DND-41 (cell line): ENCODE measurements around the gene VWF.

Experiments used
- ATAC-seq: fragments of 200-7000 bp; cut with Tn5 transposase; 3 replicates; pipeline ENCODE4 v1.9.1; 2021; ENCODE audit warnings: low read depth; ENCODE audit not compliant: insufficient read depth
- DNase-seq: peaks from one replicate; pipeline ENCODE4 v3.0.0-alpha.2; 2020
- H2AFZ ChIP-seq: 2 replicates; pipeline ENCODE4 v1.6.0; 2012; ENCODE audit warnings: low read depth, low read length
- H3K27ac ChIP-seq: 2 replicates; pipeline ENCODE4 v1.5.1; 2012; ENCODE audit warnings: low read length, inconsistent platforms
- H3K27me3 ChIP-seq: fragments of 200-600 bp; sonication (generic); 2 replicates; pipeline ENCODE4 v1.6.0; 2012; ENCODE audit warnings: low read length, mild to moderate bottlenecking, inconsistent platforms; ENCODE audit not compliant: insufficient read depth, poor library complexity
- H3K36me3 ChIP-seq: 2 replicates; pipeline ENCODE4 v1.5.1; 2012; ENCODE audit warnings: low read length, inconsistent platforms; ENCODE audit not compliant: insufficient read depth
- H3K4me1 ChIP-seq: 2 replicates; pipeline ENCODE4 v1.5.1; 2012; ENCODE audit warnings: mild to moderate bottlenecking, low read length; ENCODE audit not compliant: insufficient read depth
- H3K4me2 ChIP-seq: 2 replicates; pipeline ENCODE4 v1.6.0; 2012; ENCODE audit warnings: mild to moderate bottlenecking, moderate library complexity, low read length, inconsistent platforms; ENCODE audit not compliant: insufficient read depth
- H3K4me3 ChIP-seq, 2 experiments: fragments of 200-600 bp in 1 of 2; shearing (Covaris generic) in 1 of 2; 2 replicates each; pipeline ENCODE4 v1.5.1; 2012 to 2016; ENCODE audit warnings: inconsistent platforms in 2 of 2, low read length in 2 of 2, mild to moderate bottlenecking in 2 of 2, low read depth in 1 of 2, moderate library complexity in 1 of 2
- H3K79me2 ChIP-seq: 2 replicates; pipeline ENCODE4 v1.6.0; 2012; ENCODE audit warnings: low read length, inconsistent platforms; ENCODE audit not compliant: insufficient read depth
- H3K9ac ChIP-seq: 2 replicates; pipeline ENCODE4 v1.6.0; 2012; ENCODE audit warnings: low read depth, mild to moderate bottlenecking, inconsistent platforms, low read length, moderate library complexity
- H3K9me3 ChIP-seq: 2 replicates; pipeline ENCODE4 v1.5.1; 2012; ENCODE audit warnings: low read length, moderate library complexity, mild to moderate bottlenecking, inconsistent platforms; ENCODE audit not compliant: insufficient read depth, severe bottlenecking
- H4K20me1 ChIP-seq: 2 replicates; pipeline ENCODE4 v1.6.0; 2012; ENCODE audit warnings: low read length; ENCODE audit not compliant: insufficient read depth
- CTCF ChIP-seq: IDR thresholded peaks from 2 replicates; pipeline ENCODE4 v1.5.1; 2012; ENCODE audit warnings: borderline replicate concordance, low read length, moderate library complexity, mild to moderate bottlenecking; ENCODE audit not compliant: poor library complexity, severe bottlenecking; ENCODE audit errors: extremely low read depth
- EZH2 ChIP-seq: IDR thresholded peaks from 3 replicates; pipeline ENCODE4 v1.6.1; 2012; ENCODE audit warnings: borderline replicate concordance, low read depth, mild to moderate bottlenecking, moderate library complexity, low read length, inconsistent platforms; ENCODE audit not compliant: severe bottlenecking

The VWF gene

GRCh38 chr12:6074427-6074826 is 50.0 kb downstream of the VWF start:
- Histone ChIP-seq H3K9ac (no peak overlapping the region), H3K4me3 (no peak overlapping the region), H3K9me3 (no peaks in the 10 kb centered on the region), H3K79me2 (no peaks in the 10 kb centered on the region), H3K36me3 (no peaks in the 10 kb centered on the region), H4K20me1 (0 out of 2 replicates have a peak, but pooled peaks cover 4% of the 10 kb centered on the region), H3K4me2 (no peak overlapping the region), H3K27ac (no peak overlapping the region), H3K4me1 (no peaks in the 10 kb centered on the region), H2AFZ (no peak overlapping the region), H3K27me3 (peaks cover 42% of the 10 kb centered on the region)
- DNase-seq (peak; percentile 18), ATAC-seq (peak; percentile 56)
- TF ChIP-seq EZH2 (peak; percentile 48), CTCF (no peak)

- H3K79me2 ChIP-seq: no peaks in the 10 kb centered on the region
- H3K4me2 ChIP-seq: no peak overlapping the region
- no peaks in the 10 kb centered on the region for H3K4me1 ChIP-seq
- no peaks in the 10 kb centered on the region for H3K9me3 ChIP-seq
- ATAC-seq: no peak
- no peak overlapping the region for H3K27ac ChIP-seq
- H3K27me3 ChIP-seq: peaks cover 49% of the 10 kb centered on the region
- no peak overlapping the region for H3K9ac ChIP-seq
- H3K36me3 ChIP-seq: no peaks in the 10 kb centered on the region
- DNase-seq: no peak
- H3K4me3 ChIP-seq: no peak overlapping the region
- H4K20me1 ChIP-seq: 0 out of 2 replicates have a peak, but pooled peaks cover 4% of the 10 kb centered on the region
- H2AFZ ChIP-seq: no peak overlapping the region
- no peak for TF ChIP-seq EZH2
- no peak for TF ChIP-seq CTCF
Measured at GRCh38 chr12:6073426-6073825, 51.0 kb downstream of the VWF start.

GRCh38 chr12:6072302-6072752 is 52.1 kb downstream of the VWF start:
- H3K4me2 ChIP-seq: no peak overlapping the region
- DNase-seq: no peak

More at GRCh38 chr12:6072302-6072752, 52.1 kb downstream of the VWF start:
- peaks cover 50% of the 10 kb centered on the region for H3K27me3 ChIP-seq
- no peaks in the 10 kb centered on the region for H3K79me2 ChIP-seq
- no peak for TF ChIP-seq CTCF
- no peak for TF ChIP-seq EZH2
- ATAC-seq: no peak
- H3K36me3 ChIP-seq: no peaks in the 10 kb centered on the region
- no peak overlapping the region for H3K27ac ChIP-seq
- no peaks in the 10 kb centered on the region for H3K9me3 ChIP-seq
- no peak overlapping the region for H3K4me3 ChIP-seq
- H2AFZ ChIP-seq: no peak overlapping the region
- 0 out of 2 replicates have a peak, but pooled peaks cover 4% of the 10 kb centered on the region for H4K20me1 ChIP-seq
- H3K4me1 ChIP-seq: no peaks in the 10 kb centered on the region
- no peak overlapping the region for H3K9ac ChIP-seq
